HG03457 (cell line): ENCODE results near the gene KMT2B.
"Not testable (repeated sequence)": the region's sequence is repeated elsewhere in the genome, so short reads cannot be mapped to it uniquely, and the experiment has no call there.

Experiments
- ATAC-seq: cut with Tn5 transposase; IDR thresholded peaks from one replicate; pipeline ENCODE4 v1.9.1; 2021; ENCODE audit warnings: moderate number of reproducible peaks; ENCODE audit not compliant: unreplicated experiment

The KMT2B gene

GRCh38 chr19:35717665-35718344 is at the start of gene KMT2B:
TSS of gene KMT2B (plus strand) at chr19:35718003. CDS start at chr19:35718019, 16 bp downstream.
- no peak for ATAC-seq

GRCh38 chr19:35669566-35669965 is 48.2 kb upstream of the KMT2B start:
- no peak for ATAC-seq

GRCh38 chr19:35669974-35670373 is 47.8 kb upstream of the KMT2B start:
- no peak for ATAC-seq

GRCh38 chr19:35670686-35671085 is 47.1 kb upstream of the KMT2B start:
- no peak for ATAC-seq

- ATAC-seq, result no peak
Observed at GRCh38 chr19:35671818-35672217, 46.0 kb upstream of the KMT2B start.

GRCh38 chr19:35673121-35673804 is 44.5 kb upstream of the KMT2B start:
- no peak for ATAC-seq

- no peak for ATAC-seq
Observed at GRCh38 chr19:35675589-35676140, 42.1 kb upstream of the KMT2B start.

- no peak for ATAC-seq
Observed at GRCh38 chr19:35689836-35690235, 28.0 kb upstream of the KMT2B start.

GRCh38 chr19:35691106-35691505 is 26.7 kb upstream of the KMT2B start:
- ATAC-seq, result not testable (repeated sequence)

GRCh38 chr19:35692010-35692409 is 25.8 kb upstream of the KMT2B start:
- ATAC-seq, result no peak

- ATAC-seq, result no peak
Observed at GRCh38 chr19:35693422-35693821, 24.4 kb upstream of the KMT2B start.

- ATAC-seq, result no peak
Observed at GRCh38 chr19:35693835-35694599, 23.8 kb upstream of the KMT2B start.

- no peak for ATAC-seq
Observed at GRCh38 chr19:35695895-35696422, 21.8 kb upstream of the KMT2B start.

- no peak for ATAC-seq
Observed at GRCh38 chr19:35696835-35697234, 21.0 kb upstream of the KMT2B start.

GRCh38 chr19:35702223-35703012 is 15.4 kb upstream of the KMT2B start:
- peak; percentile 86 for ATAC-seq

GRCh38 chr19:35703343-35703742 is 14.5 kb upstream of the KMT2B start:
- ATAC-seq, result no peak

- no peak for ATAC-seq
Observed at GRCh38 chr19:35704218-35704617, 13.6 kb upstream of the KMT2B start, which contains the start of gene ZBTB32. TSS of gene ZBTB32 (plus strand) at chr19:35704558. CDS start at chr19:35714627, 10,069 bp downstream.

- no peak for ATAC-seq
Observed at GRCh38 chr19:35708391-35708790, 9.4 kb upstream of the KMT2B start.

- ATAC-seq, result no peak
Observed at GRCh38 chr19:35710784-35711723, 6.7 kb upstream of the KMT2B start.
